HCT116 (cell line): ENCODE measurements around the gene TBC1D16. TPM values are rescaled to one million over a fixed set of nuclear protein-coding genes. Genes with fewer than 3 reads are reported as not detected.

Experiments used
- ATAC-seq: fragments of 200-7000 bp; cut with Tn5 transposase; 2 replicates; pipeline ENCODE4 v1.9.1; 2020; ENCODE audit warnings: mild to moderate bottlenecking, moderate library complexity
- BruUV-seq: library from RNA; stranded (reverse); fragments of 400-500 nt; replicated peaks from 2 replicates; lab custom pipeline; 2021; lab: Mats Ljungman, UMichigan
- CTCF ChIA-PET: fragments of 300-600 bp; sonication (Branson Sonifier 250); formaldehyde crosslinking; loops from one replicate; lab custom pipeline; 2021; ENCODE audit warnings: antibody characterized with exemption; lab: Charles Lee
- POLR2A ChIA-PET: fragments of 300-600, 350-600 bp; sonication (Branson Sonifier 250); formaldehyde crosslinking; loops from one replicate; lab custom pipeline; 2021; ENCODE audit warnings: antibody characterized with exemption; lab: Charles Lee
- RAD21 ChIA-PET, 2 experiments: fragments of 300-600 bp; sonication (Branson Sonifier 250); formaldehyde crosslinking; loops; one replicate each; lab custom pipeline; 2023; ENCODE audit warnings: low total read pairs in 2 of 2; ENCODE audit not compliant: uncharacterized antibody in 2 of 2, unreplicated experiment in 2 of 2, low non-redundant PET in 1 of 2; lab: Charles Lee
- DNase-seq: peaks from one replicate; pipeline ENCODE4 v3.0.0-alpha.2; 2010; ENCODE audit warnings: low read depth, low spot score
- H2AFZ ChIP-seq: fragments of 200-600 bp; shearing (Covaris generic), sonication (generic); 2 replicates; pipeline ENCODE4 v1.6.1; 2017; ENCODE audit warnings: low read depth, mixed run types, mixed read lengths, antibody characterized with exemption, low read length; ENCODE audit not compliant: poor library complexity, severe bottlenecking
- H3K27ac ChIP-seq: 2 replicates; pipeline ENCODE4 v1.5.1; 2012; ENCODE audit warnings: low read depth, low read length
- H3K27me3 ChIP-seq: fragments of 200-600 bp; sonication (generic); 2 replicates; pipeline ENCODE4 v1.6.1; 2016; ENCODE audit warnings: mixed run types, low read length, mixed read lengths; ENCODE audit not compliant: insufficient read depth
- H3K36me3 ChIP-seq, 2 experiments: fragments of 200-500 bp in 1 of 2; fragments of 200-600 bp in 1 of 2; sonication (Bioruptor generic) in 1 of 2; sonication (generic) in 1 of 2; 2 replicates each; pipeline versions ENCODE4 v1.5.1 to v1.6.1; 2014 to 2016; ENCODE audit warnings: low read length in 2 of 2, inconsistent platforms in 1 of 2, mixed read lengths in 1 of 2, mixed run types in 1 of 2; ENCODE audit not compliant: insufficient read depth in 2 of 2, control insufficient read depth in 1 of 2
- H3K4me1 ChIP-seq, 2 experiments: fragments of 200-600 bp in 1 of 2; sonication (generic) in 1 of 2; 2 replicates each; pipeline versions ENCODE4 v1.5.1 to v1.6.1; 2012 to 2017; ENCODE audit warnings: low read length in 2 of 2, inconsistent platforms in 1 of 2, mild to moderate bottlenecking in 1 of 2, mixed read lengths in 1 of 2, mixed run types in 1 of 2, moderate library complexity in 1 of 2; ENCODE audit not compliant: insufficient read depth in 2 of 2, control insufficient read depth in 1 of 2
- H3K4me2 ChIP-seq: fragments of 200-600 bp; sonication (generic); 2 replicates; pipeline ENCODE4 v1.6.1; 2017; ENCODE audit warnings: mixed run types, low read length, mixed read lengths
- H3K4me3 ChIP-seq, 2 experiments: fragments of 200-600 bp in 1 of 2; sonication (generic) in 1 of 2; replicated peaks in 1 of 2; 2 replicates each; pipeline ENCODE4 v1.5.1; 2011 to 2016; ENCODE audit warnings: low read length in 2 of 2, control low read depth in 1 of 2, low read depth in 1 of 2, mild to moderate bottlenecking in 1 of 2, mixed read lengths in 1 of 2, mixed run types in 1 of 2
- H3K79me2 ChIP-seq: fragments of 200-600 bp; sonication (generic); 2 replicates; pipeline ENCODE4 v1.6.1; 2017; ENCODE audit warnings: mild to moderate bottlenecking, mixed run types, low read length, moderate library complexity, mixed read lengths; ENCODE audit not compliant: insufficient read depth
- H3K9ac ChIP-seq: fragments of 200-600 bp; sonication (generic); 2 replicates; pipeline ENCODE4 v1.6.1; 2016; ENCODE audit warnings: low read length, mixed read lengths
- H3K9me2 ChIP-seq: fragments of 200-600 bp; sonication (generic), shearing (Covaris generic); 2 replicates; pipeline ENCODE4 v1.6.1; 2017; ENCODE audit warnings: mixed run types, mild to moderate bottlenecking, moderate library complexity; ENCODE audit not compliant: insufficient read depth
- H3K9me3 ChIP-seq, 2 experiments: fragments of 200-500 bp in 1 of 2; fragments of 200-600 bp in 1 of 2; sonication (Bioruptor generic) in 1 of 2; sonication (generic) in 1 of 2; 2 replicates each; pipeline ENCODE4 v1.6.1; 2014 to 2017; ENCODE audit warnings: low read length in 2 of 2, mixed read lengths in 2 of 2, inconsistent platforms in 1 of 2, low read depth in 1 of 2, mild to moderate bottlenecking in 1 of 2, mixed run types in 1 of 2, moderate library complexity in 1 of 2; ENCODE audit not compliant: control insufficient read depth in 1 of 2, insufficient read depth in 1 of 2
- H4K20me1 ChIP-seq: fragments of 200-600 bp; sonication (generic), shearing (Covaris generic); 2 replicates; pipeline ENCODE4 v1.6.1; 2017; ENCODE audit warnings: mixed run types, mild to moderate bottlenecking, moderate library complexity; ENCODE audit not compliant: insufficient read depth
- CBX3 ChIP-seq: IDR thresholded peaks from 2 replicates; pipeline ENCODE4 v1.6.1; 2012; ENCODE audit warnings: low read depth
- CEBPB ChIP-seq: IDR thresholded peaks from 2 replicates; pipeline ENCODE4 v1.6.1; 2012; ENCODE audit warnings: low read depth
- FOSL1 ChIP-seq: IDR thresholded peaks from 2 replicates; pipeline ENCODE4 v1.6.1; 2012; ENCODE audit warnings: low read depth
- POLR2A ChIP-seq: IDR thresholded peaks from 2 replicates; pipeline ENCODE4 v1.7.0; 2011; ENCODE audit warnings: borderline replicate concordance; ENCODE audit not compliant: insufficient read depth, insufficient read length; ENCODE audit errors: extremely low read depth
- SP1 ChIP-seq: IDR thresholded peaks from 2 replicates; pipeline ENCODE4 v1.6.1; 2012; ENCODE audit warnings: low read depth
- TCF7L2 ChIP-seq: IDR thresholded peaks from 2 replicates; pipeline ENCODE4 v1.7.0; 2011; ENCODE audit warnings: borderline replicate concordance, inconsistent platforms; ENCODE audit not compliant: insufficient read depth, insufficient read length; ENCODE audit errors: extremely low read depth
- YY1 ChIP-seq: IDR thresholded peaks from 2 replicates; pipeline ENCODE4 v1.6.1; 2011; ENCODE audit warnings: low read length, low read depth, moderate library complexity, mild to moderate bottlenecking; ENCODE audit not compliant: insufficient replicate concordance; ENCODE audit errors: extremely low read depth
- ZBTB33 ChIP-seq: IDR thresholded peaks from 2 replicates; pipeline ENCODE4 v1.6.1; 2011; ENCODE audit warnings: mild to moderate bottlenecking, low read length, moderate library complexity; ENCODE audit not compliant: insufficient replicate concordance; ENCODE audit errors: extremely low read depth
- intact Hi-C: fragments of 100-400 bp; cut with micrococcal nuclease; formaldehyde crosslinking; loops from 2 replicates; pipeline ENCODE4 v1.10.0; 2022
- total RNA-seq: library from RNA; stranded (reverse); gene quantifications from one replicate; pipeline ENCODE4 v1.2.1, GENCODE V29; 2021; ENCODE audit not compliant: unreplicated experiment
- TF ChIP-seq, protein P1 (sequence below): IDR thresholded peaks from 2 replicates; pipeline ENCODE4 v1.6.1; 2012; ENCODE audit warnings: low read depth

TBC1D16 gene
- total RNA-seq, 1 experiment from 2014 or later = 31.1 TPM

- no peak overlapping the region for H3K4me3 ChIP-seq
- H3K27me3 ChIP-seq = peaks cover 4% of the 10 kb centered on the region; the same call in 1 of the 2 replicates
- H3K4me1 ChIP-seq = peaks cover 7 to 18% of the 10 kb centered on the region in 2 experiments
- H3K36me3 ChIP-seq = no peaks in the 10 kb centered on the region
- TF ChIP-seq, protein P1, sequence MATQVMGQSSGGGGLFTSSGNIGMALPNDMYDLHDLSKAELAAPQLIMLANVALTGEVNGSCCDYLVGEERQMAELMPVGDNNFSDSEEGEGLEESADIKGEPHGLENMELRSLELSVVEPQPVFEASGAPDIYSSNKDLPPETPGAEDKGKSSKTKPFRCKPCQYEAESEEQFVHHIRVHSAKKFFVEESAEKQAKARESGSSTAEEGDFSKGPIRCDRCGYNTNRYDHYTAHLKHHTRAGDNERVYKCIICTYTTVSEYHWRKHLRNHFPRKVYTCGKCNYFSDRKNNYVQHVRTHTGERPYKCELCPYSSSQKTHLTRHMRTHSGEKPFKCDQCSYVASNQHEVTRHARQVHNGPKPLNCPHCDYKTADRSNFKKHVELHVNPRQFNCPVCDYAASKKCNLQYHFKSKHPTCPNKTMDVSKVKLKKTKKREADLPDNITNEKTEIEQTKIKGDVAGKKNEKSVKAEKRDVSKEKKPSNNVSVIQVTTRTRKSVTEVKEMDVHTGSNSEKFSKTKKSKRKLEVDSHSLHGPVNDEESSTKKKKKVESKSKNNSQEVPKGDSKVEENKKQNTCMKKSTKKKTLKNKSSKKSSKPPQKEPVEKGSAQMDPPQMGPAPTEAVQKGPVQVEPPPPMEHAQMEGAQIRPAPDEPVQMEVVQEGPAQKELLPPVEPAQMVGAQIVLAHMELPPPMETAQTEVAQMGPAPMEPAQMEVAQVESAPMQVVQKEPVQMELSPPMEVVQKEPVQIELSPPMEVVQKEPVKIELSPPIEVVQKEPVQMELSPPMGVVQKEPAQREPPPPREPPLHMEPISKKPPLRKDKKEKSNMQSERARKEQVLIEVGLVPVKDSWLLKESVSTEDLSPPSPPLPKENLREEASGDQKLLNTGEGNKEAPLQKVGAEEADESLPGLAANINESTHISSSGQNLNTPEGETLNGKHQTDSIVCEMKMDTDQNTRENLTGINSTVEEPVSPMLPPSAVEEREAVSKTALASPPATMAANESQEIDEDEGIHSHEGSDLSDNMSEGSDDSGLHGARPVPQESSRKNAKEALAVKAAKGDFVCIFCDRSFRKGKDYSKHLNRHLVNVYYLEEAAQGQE = no peak
- TF ChIP-seq TCF7L2 = no peak
- TF ChIP-seq CEBPB = peak; percentile 78; the same call in 1 of the 2 replicates
- no peaks in the 10 kb centered on the region for H4K20me1 ChIP-seq
- no peak overlapping the region for H3K9ac ChIP-seq
- CTCF ChIA-PET = interaction anchor here (1.6 kb wide), 1 partner anchor 63 kb away, joined by 5 read pairs; the partner anchor contains the start of gene CBX4
- H3K4me2 ChIP-seq = no peak overlapping the region
- RAD21 ChIA-PET = no interaction called here
- no peak for ATAC-seq
- no peak overlapping the region for H3K27ac ChIP-seq
- DNase-seq = no peak
- peaks cover 0 to 4% of the 10 kb centered on the region in 2 experiments; a peak in 1 of 4 replicates for H3K9me3 ChIP-seq
- intact Hi-C loops = no loop called here
- H3K79me2 ChIP-seq = no peaks in the 10 kb centered on the region
- no peak overlapping the region for H2AFZ ChIP-seq
- BruUV-seq = no TSS peak
- POLR2A ChIA-PET = no interaction called here
- no peaks in the 10 kb centered on the region for H3K9me2 ChIP-seq
Measured at GRCh38 chr17:79902146-79902791, 133.4 kb downstream of the TBC1D16 start.

GRCh38 chr17:79901131-79901530 lies 134.5 kb downstream of the TBC1D16 start:
- H3K4me3 ChIP-seq = no peak overlapping the region
- CTCF ChIA-PET = no interaction called here
- no peak overlapping the region for H2AFZ ChIP-seq
- H3K27me3 ChIP-seq = peaks cover 4% of the 10 kb centered on the region; the same call in 1 of the 2 replicates
- no peak for ATAC-seq
- no TSS peak for BruUV-seq
- RAD21 ChIA-PET = no interaction called here
- no peaks in the 10 kb centered on the region for H4K20me1 ChIP-seq
- peaks cover 0 to 4% of the 10 kb centered on the region in 2 experiments; a peak in 1 of 4 replicates for H3K9me3 ChIP-seq
- intact Hi-C loops = no loop called here
- POLR2A ChIA-PET = no interaction called here
- H3K27ac ChIP-seq = no peak overlapping the region
- no peaks in the 10 kb centered on the region for H3K9me2 ChIP-seq
- no peak overlapping the region for H3K9ac ChIP-seq
- no peaks in the 10 kb centered on the region for H3K36me3 ChIP-seq
- H3K4me2 ChIP-seq = no peak overlapping the region
- H3K79me2 ChIP-seq = no peaks in the 10 kb centered on the region
- DNase-seq = no peak
- peaks cover 6 to 12% of the 10 kb centered on the region in 2 experiments for H3K4me1 ChIP-seq
- TF ChIP-seq FOSL1 (no peak), CEBPB (no peak), ZBTB33 (no peak), SP1 (no peak), CBX3 (no peak), YY1 (no peak), POLR2A (no peak)
- TF ChIP-seq, protein P1 = no peak
